ENCODE measurements around the gene CENPP.

GRCh38 chr9:92657296-92658094, 331.7 kb downstream of the CENPP start:
- TF ChIP-seq GATA3 (IDR thresholded peaks at IDR 0.05; ENCODE audit: low read depth, low read length) (no peak), GATA2 (IDR thresholded peaks at IDR 0.05; ENCODE audit: low read depth, low read length) (no peak)

All from SH-SY5Y (cell line).